Epithelial cell of esophagus (primary cell): Measurements from ENCODE around the gene KLC3.
"Not testable (repeated sequence)": the region's sequence is repeated elsewhere in the genome, so short reads cannot be mapped to it uniquely, and the experiment has no call there.

ENCODE experiments used
- DNase-seq: peaks from one replicate; pipeline ENCODE4 v3.0.0; 2010; ENCODE audit warnings: low read depth
- H3K4me3 ChIP-seq: 2 replicates; pipeline ENCODE4 v1.5.1; 2011; ENCODE audit warnings: mild to moderate bottlenecking, low read length, control low read depth
- TF ChIP-seq, protein P1 (sequence below): IDR thresholded peaks from 2 replicates; pipeline ENCODE4 v1.5.1; 2011; ENCODE audit warnings: low read depth, mild to moderate bottlenecking, low read length, control low read depth, inconsistent platforms; ENCODE audit not compliant: insufficient read depth; ENCODE audit errors: missing control alignments

The KLC3 gene

DNA sequence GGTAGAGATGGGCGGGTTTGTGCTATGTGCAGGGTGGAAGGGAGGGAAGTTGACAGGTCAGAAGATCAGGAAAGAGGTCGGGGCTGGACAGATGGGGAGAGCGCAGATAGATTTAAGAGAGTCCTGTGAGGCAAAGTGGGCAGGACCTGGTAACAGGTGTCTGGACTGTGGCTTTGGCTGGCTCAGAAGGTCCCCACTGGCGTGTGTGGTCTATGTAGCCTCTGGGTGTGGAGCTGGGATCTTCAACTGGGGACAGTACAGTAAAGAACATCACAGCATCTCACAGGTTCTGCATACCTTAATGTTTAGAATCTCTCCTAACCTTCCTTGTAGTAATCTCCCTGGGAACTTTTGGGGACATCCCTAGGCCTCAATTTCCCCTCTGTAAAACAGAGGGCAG is 35.5 kb upstream of the KLC3 start:
- no peak for DNase-seq
- TF ChIP-seq, protein P1, sequence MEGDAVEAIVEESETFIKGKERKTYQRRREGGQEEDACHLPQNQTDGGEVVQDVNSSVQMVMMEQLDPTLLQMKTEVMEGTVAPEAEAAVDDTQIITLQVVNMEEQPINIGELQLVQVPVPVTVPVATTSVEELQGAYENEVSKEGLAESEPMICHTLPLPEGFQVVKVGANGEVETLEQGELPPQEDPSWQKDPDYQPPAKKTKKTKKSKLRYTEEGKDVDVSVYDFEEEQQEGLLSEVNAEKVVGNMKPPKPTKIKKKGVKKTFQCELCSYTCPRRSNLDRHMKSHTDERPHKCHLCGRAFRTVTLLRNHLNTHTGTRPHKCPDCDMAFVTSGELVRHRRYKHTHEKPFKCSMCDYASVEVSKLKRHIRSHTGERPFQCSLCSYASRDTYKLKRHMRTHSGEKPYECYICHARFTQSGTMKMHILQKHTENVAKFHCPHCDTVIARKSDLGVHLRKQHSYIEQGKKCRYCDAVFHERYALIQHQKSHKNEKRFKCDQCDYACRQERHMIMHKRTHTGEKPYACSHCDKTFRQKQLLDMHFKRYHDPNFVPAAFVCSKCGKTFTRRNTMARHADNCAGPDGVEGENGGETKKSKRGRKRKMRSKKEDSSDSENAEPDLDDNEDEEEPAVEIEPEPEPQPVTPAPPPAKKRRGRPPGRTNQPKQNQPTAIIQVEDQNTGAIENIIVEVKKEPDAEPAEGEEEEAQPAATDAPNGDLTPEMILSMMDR, result no peak
- H3K4me3 ChIP-seq, result no peak overlapping the region

DNA sequence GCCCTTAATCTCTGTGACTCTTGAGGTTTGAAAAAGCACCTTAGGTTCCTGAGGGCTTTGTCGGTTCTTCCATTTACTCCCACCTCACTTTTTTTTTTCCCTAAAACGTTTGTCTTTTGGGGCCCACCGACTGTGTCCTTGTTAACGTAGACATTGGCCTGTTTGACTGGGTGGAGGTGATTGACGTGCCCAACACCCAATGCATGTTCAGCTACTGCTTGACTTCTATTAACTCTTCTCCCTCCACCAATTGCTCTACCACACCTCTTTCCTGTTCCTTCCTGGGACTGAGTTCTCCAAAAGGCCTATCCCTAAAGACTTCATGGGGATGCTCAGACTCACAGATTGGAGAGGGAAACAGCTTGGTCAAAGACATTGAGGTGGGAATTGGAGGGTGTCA is 35.1 kb upstream of the KLC3 start:
- DNase-seq, result no peak
- H3K4me3 ChIP-seq, result no peak overlapping the region
- TF ChIP-seq, protein P1, result no peak

DNA sequence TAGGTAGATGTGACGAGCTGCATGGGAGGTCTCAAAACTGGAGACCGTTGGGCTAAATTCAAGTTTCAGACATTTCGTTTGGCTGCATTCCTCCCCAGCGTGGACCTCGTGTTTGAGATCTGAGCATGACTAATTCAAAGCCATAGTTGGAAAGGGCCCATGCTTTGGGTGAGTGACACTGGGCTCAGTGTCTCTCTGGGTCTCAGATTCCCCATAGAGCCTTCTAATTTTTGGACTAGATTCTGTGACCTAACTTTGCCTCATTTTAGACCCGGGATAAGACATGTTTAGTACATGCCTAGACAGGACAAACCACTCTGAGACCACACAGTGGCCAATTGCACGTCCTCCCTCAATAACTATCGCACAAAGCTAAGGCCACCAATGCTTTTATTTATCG is 34.5 kb upstream of the KLC3 start:
- TF ChIP-seq, protein P1, result no peak
- DNase-seq, result peak; percentile 68
- H3K4me3 ChIP-seq, result no peak overlapping the region

DNA sequence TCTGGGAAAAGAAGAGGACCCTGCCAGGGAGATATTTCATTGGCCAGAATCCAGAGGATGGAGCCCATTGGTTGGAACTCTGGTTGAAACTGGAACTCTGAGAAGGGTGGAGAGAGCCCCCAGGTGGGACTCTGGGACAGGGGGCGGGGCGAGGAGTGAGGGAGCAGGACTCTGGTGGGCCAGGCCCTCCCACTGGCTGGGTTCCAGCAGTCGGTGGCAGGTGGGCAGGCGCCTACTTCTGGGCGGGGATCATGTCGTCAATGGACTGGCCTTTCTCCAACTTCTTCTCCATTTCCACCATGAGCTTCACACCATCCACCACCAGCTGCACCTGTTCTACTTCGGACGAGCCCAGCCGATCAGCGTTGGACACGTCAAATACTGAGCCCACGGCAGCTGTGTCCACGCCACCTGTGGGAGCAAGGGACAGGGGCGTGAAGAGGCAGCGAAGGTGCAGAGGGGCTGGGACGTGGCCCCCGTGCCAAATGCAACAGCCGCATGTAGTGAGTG is 34.0 kb upstream of the KLC3 start:
- TF ChIP-seq, protein P1, result no peak
- DNase-seq, result no peak
- H3K4me3 ChIP-seq, result no peak overlapping the region

DNA sequence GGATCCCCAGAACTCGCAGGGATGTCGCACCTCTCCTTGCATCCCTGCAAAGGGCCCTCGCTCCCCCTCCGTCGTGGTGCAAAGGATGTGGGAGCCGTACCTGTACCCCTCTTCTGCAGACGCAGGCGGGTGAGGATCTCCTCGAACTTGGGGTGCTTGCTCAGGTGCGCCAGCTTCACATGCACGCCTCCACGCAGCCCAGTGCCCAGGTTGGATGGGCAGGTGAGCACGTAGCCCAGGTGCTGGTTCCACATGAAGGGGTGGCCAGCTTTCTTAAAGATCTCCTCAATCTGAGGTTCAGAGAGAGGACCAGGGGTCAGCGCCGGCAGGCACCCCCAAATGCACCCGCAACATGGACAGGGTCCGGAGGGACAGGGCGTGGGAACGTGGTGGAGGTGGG is 33.2 kb upstream of the KLC3 start:
- TF ChIP-seq, protein P1, result no peak
- DNase-seq, result no peak
- H3K4me3 ChIP-seq, result no peak overlapping the region

DNA sequence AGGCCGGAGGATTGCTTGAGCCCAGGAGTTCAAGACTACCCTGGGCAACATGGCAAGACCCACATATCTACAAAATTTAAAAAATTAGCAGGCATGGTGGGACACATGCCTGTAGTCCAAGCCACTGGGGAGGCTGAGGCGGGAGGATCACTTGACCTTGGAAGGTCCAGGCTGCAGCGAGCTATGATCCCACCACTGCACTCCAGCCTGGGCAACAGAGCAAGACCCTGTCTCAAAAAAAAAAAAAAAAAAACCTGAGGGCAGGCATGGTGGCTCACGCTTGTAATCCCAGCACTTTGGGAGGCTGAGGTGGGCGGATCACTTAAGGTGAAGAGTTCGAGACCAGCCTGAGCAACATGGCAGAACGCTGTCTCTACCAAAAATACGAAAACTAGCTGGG is 31.2 kb upstream of the KLC3 start:
- not testable (repeated sequence) for H3K4me3 ChIP-seq, DNase-seq

DNA sequence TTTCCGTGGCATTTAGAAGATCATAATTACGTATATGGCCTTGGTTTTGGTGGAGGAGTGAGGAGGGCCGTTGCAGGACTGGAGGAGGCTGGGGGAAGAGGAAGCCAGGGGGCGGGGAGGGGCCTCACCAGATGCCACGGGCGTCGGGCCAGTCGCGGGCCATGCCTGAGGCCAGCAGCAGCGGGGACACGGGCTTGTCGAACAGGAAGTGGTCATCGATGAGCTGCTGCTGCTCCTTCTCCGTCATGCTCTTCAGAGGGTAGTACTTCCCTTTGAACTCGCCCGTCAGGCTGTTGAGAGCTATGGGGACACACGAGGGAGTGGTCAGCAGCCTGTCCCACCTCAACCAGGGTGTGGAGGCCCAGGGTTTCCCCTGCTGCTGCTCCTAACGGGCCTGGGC is 28.9 kb upstream of the KLC3 start:
- TF ChIP-seq, protein P1, result no peak
- no peak overlapping the region for H3K4me3 ChIP-seq
- DNase-seq, result no peak

DNA sequence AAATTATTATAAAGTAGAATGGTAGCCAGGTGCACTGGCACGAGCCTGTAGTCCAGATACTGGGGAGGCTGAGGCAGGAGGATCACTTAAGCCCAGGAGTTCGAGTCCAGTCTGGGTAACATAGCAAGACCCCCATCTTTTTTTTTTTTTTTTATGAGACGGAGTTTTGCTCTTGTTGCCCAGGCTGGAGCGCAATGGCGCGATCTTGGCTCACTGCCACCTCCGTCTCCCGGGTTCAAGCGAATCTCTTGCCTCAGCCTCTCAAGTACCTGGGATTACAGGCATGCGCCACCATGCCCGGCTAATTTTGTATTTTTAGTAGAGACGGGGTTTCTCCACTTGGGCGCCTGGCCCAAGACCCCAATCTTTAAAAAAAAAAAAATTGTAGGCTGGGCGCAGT is 28.3 kb upstream of the KLC3 start:
- H3K4me3 ChIP-seq, DNase-seq: not testable (repeated sequence)
